KMS-11 (cell line): Measurements from ENCODE around the gene DLGAP1.

ENCODE experiments used
- H2AFZ ChIP-seq: fragments of 200-600 bp; sonication (generic); 2 replicates; pipeline ENCODE4 v1.6.1; 2016; ENCODE audit warnings: antibody characterized with exemption, mixed run types, low read depth
- H3K27ac ChIP-seq: fragments of 200-600 bp; sonication (generic); 2 replicates; pipeline ENCODE4 v1.6.1; 2016; ENCODE audit warnings: mild to moderate bottlenecking, mixed run types
- H3K27me3 ChIP-seq: fragments of 200-600 bp; sonication (generic); 2 replicates; pipeline ENCODE4 v1.6.1; 2017; ENCODE audit warnings: mild to moderate bottlenecking, low read depth, mixed run types, moderate library complexity; ENCODE audit not compliant: insufficient read depth
- H3K36me3 ChIP-seq: fragments of 200-600 bp; sonication (generic); 2 replicates; pipeline ENCODE4 v1.6.1; 2017; ENCODE audit warnings: mild to moderate bottlenecking, mixed run types; ENCODE audit not compliant: insufficient read depth
- H3K4me1 ChIP-seq: fragments of 200-600 bp; sonication (generic); 2 replicates; pipeline ENCODE4 v1.6.1; 2016; ENCODE audit warnings: mild to moderate bottlenecking, low read depth, mixed run types; ENCODE audit not compliant: poor library complexity, severe bottlenecking
- H3K4me2 ChIP-seq: fragments of 200-600 bp; sonication (generic); 2 replicates; pipeline ENCODE4 v1.7.0; 2016; ENCODE audit warnings: mild to moderate bottlenecking, mixed run types
- H3K4me3 ChIP-seq: fragments of 200-600 bp; sonication (generic); IDR thresholded peaks from 2 replicates; pipeline ENCODE4 v1.6.1; 2017; ENCODE audit warnings: low read depth, low read length, mixed read lengths; ENCODE audit not compliant: insufficient read depth
- H3K79me2 ChIP-seq: fragments of 200-600 bp; sonication (generic); 2 replicates; pipeline ENCODE4 v1.6.1; 2016; ENCODE audit warnings: low read depth, mixed run types; ENCODE audit not compliant: insufficient read depth
- H3K9ac ChIP-seq: fragments of 200-600 bp; sonication (generic); 2 replicates; pipeline ENCODE4 v1.6.1; 2016; ENCODE audit warnings: mild to moderate bottlenecking, mixed run types
- H4K20me1 ChIP-seq: fragments of 200-600 bp; sonication (generic); 2 replicates; pipeline ENCODE4 v1.6.1; 2016; ENCODE audit warnings: mild to moderate bottlenecking, mixed run types; ENCODE audit not compliant: insufficient read depth
- CTCF ChIP-seq: fragments of 200-600 bp; sonication (generic); conservative IDR thresholded peaks from 2 replicates; pipeline ENCODE4 v1.6.1; 2017; ENCODE audit warnings: low read depth, mild to moderate bottlenecking, antibody characterized with exemption, low read length, moderate library complexity, mixed read lengths

DLGAP1 gene

GRCh38 chr18:4260107-4260506 is 195.0 kb downstream of the DLGAP1 start:
- Histone ChIP-seq H3K79me2 (no peaks in the 10 kb centered on the region), H2AFZ (no peak overlapping the region), H3K4me2 (no peak overlapping the region), H3K27me3 (no peaks in the 10 kb centered on the region), H4K20me1 (no peaks in the 10 kb centered on the region), H3K36me3 (no peaks in the 10 kb centered on the region), H3K9ac (no peak overlapping the region), H3K4me3 (no peak overlapping the region), H3K27ac (no peak overlapping the region), H3K4me1 (no peaks in the 10 kb centered on the region)
- no peak for TF ChIP-seq CTCF

GRCh38 chr18:4256766-4257417 is 198.2 kb downstream of the DLGAP1 start:
- Histone ChIP-seq H3K27ac (no peak overlapping the region), H4K20me1 (no peaks in the 10 kb centered on the region), H3K4me2 (no peak overlapping the region), H3K4me1 (no peaks in the 10 kb centered on the region), H3K27me3 (no peaks in the 10 kb centered on the region), H3K79me2 (no peaks in the 10 kb centered on the region), H3K9ac (no peak overlapping the region), H2AFZ (no peak overlapping the region), H3K4me3 (no peak overlapping the region), H3K36me3 (no peaks in the 10 kb centered on the region)
- no peak for TF ChIP-seq CTCF

- Histone ChIP-seq H3K4me3 (no peak overlapping the region), H4K20me1 (no peaks in the 10 kb centered on the region), H3K9ac (no peak overlapping the region), H3K4me1 (no peaks in the 10 kb centered on the region), H3K27me3 (no peaks in the 10 kb centered on the region), H3K79me2 (no peaks in the 10 kb centered on the region), H2AFZ (no peak overlapping the region), H3K36me3 (no peaks in the 10 kb centered on the region), H3K27ac (no peak overlapping the region), H3K4me2 (no peak overlapping the region)
- no peak for TF ChIP-seq CTCF
These were observed 200.3 kb downstream of the DLGAP1 start for GRCh38 chr18:4254840-4255239.

- TF ChIP-seq CTCF, result no peak
- Histone ChIP-seq H3K79me2 (no peaks in the 10 kb centered on the region), H3K4me1 (no peaks in the 10 kb centered on the region), H3K27me3 (no peaks in the 10 kb centered on the region), H4K20me1 (no peaks in the 10 kb centered on the region), H3K4me2 (no peak overlapping the region), H3K27ac (no peak overlapping the region), H3K9ac (no peak overlapping the region), H2AFZ (no peak overlapping the region), H3K36me3 (no peaks in the 10 kb centered on the region), H3K4me3 (no peak overlapping the region)
These were observed 202.3 kb downstream of the DLGAP1 start for GRCh38 chr18:4252829-4253228.
